ENCODE data around the gene TPCN2. TPM values are rescaled to one million over a fixed set of nuclear protein-coding genes. Genes with fewer than 3 reads are reported as not detected.

Gene TPCN2
- total and polyA plus RNA-seq, 2 of the 8 experiments (the other 6 are each of a cell fraction or from before 2014, with no cell fraction given): 9.7 to 18.6 TPM

- WGBS, 2 experiments (ENCODE audit: extremely low coverage in 1 of 2, insufficient coverage in 1 of 2, insufficient read length in 1 of 2, insufficient replicate concordance in 2 of 2, low coverage in 1 of 2, low lambda C conversion rate in 2 of 2, missing lambda C conversion rate in 1 of 2): 89% methylated on average over 14 of the region's 14 CpGs; no CpG with 5 or more reads in 1 of the 2 experiments
- H2AK5ac ChIP-seq (ENCODE audit: low read depth, low read length): no peak overlapping the region
- H3K4ac ChIP-seq (replicated peaks; ENCODE audit: insufficient read length, low read depth, low read length): no peak overlapping the region
- peaks cover 0 to 4% (median 0%) of the 10 kb centered on the region in 4 experiments; a peak in 2 of 7 replicates for H3K4me1 ChIP-seq (replicated peaks in 1 of 4; ENCODE audit: control insufficient read depth in 3 of 4, insufficient read depth in 4 of 4, low read length in 3 of 4)
- no peaks in the 10 kb centered on the region for H3K79me2 ChIP-seq (ENCODE audit: control insufficient read depth in 1 of 2, insufficient read depth in 2 of 2, low read length in 2 of 2)
- H2BK12ac ChIP-seq (ENCODE audit: low read depth, low read length): no peak overlapping the region
- no peaks in the 10 kb centered on the region for H3K27me3 ChIP-seq (replicated peaks in 1 of 4; ENCODE audit: control insufficient read depth in 3 of 4, extremely low read depth in 1 of 4, insufficient read depth in 3 of 4, low read length in 3 of 4)
- no peak overlapping the region for H2BK15ac ChIP-seq (ENCODE audit: low read length)
- H3K14ac ChIP-seq (ENCODE audit: insufficient read length): no peak overlapping the region
- ChIA-PET CTCF (ENCODE audit: partially characterized antibody) (interaction anchor here (0.9 to 3.1 kb wide), 10 partner anchors 35 to 590 kb away, joined by 3 to 13 read pairs (median 4); no protein-coding TSS in a partner anchor), POLR2A (ENCODE audit: partially characterized antibody) (interaction anchor here (1.4 kb wide), 1 partner anchor 18 kb away, joined by 4 read pairs; no protein-coding TSS in a partner anchor)
- no peak overlapping the region for H2BK5ac ChIP-seq (ENCODE audit: low read depth, low read length)
- no peak for TF ChIP-seq SIN3A (conservative IDR thresholded peaks at IDR 0.05 in 1 of 2, IDR thresholded peaks at IDR 0.05 in 1 of 2; ENCODE audit: low read depth in 1 of 2, low read length in 2 of 2)
- TF ChIP-seq MAX (IDR thresholded peaks at IDR 0.05): no peak
- TF ChIP-seq FOSL1 (IDR thresholded peaks at IDR 0.05; ENCODE audit: insufficient read depth, low read depth, low read length): no peak
- TF ChIP-seq RFX5 (IDR thresholded peaks at IDR 0.05; ENCODE audit: borderline replicate concordance, low read depth, low read length): no peak
- TF ChIP-seq MAFK (IDR thresholded peaks at IDR 0.05; ENCODE audit: low read depth, low read length): no peak
- TF ChIP-seq POLR2A (IDR thresholded peaks at IDR 0.05; ENCODE audit: control extremely low read depth in 1 of 2, low read depth in 2 of 2, low read length in 2 of 2): no peak
- TF ChIP-seq YY1 (IDR thresholded peaks at IDR 0.05; ENCODE audit: low read depth, low read length): no peak
- TF ChIP-seq GTF2F1 (IDR thresholded peaks at IDR 0.05; ENCODE audit: borderline replicate concordance, low read depth, low read length): no peak
- TF ChIP-seq HDAC6 (IDR thresholded peaks at IDR 0.05; ENCODE audit: low read depth, low read length): no peak
- no peak for TF ChIP-seq ASH2L (IDR thresholded peaks at IDR 0.05; ENCODE audit: low read length)
- no peak for TF ChIP-seq NANOG (IDR thresholded peaks at IDR 0.05; ENCODE audit: insufficient read depth, low read depth, low read length, poor library complexity, severe bottlenecking)
- TF ChIP-seq EGR1 (IDR thresholded peaks at IDR 0.05; ENCODE audit: borderline replicate concordance, low read depth, low read length): no peak
- TF ChIP-seq POU5F1 (IDR thresholded peaks at IDR 0.05; ENCODE audit: low read depth, low read length): no peak
- no peak for TF ChIP-seq TCF12 (IDR thresholded peaks at IDR 0.05; ENCODE audit: low read depth, low read length)
- H3K18ac ChIP-seq (ENCODE audit: extremely low read depth, low read length): no peak overlapping the region
- H4K8ac ChIP-seq (ENCODE audit: extremely low read depth, insufficient read depth, low read length): no peak overlapping the region
- no peak overlapping the region for H4K5ac ChIP-seq (ENCODE audit: insufficient read length, low read depth, low read length)
- H3K23ac ChIP-seq (ENCODE audit: insufficient read length): no peak overlapping the region
- no peak overlapping the region for H3K4me3 ChIP-seq (ENCODE audit: extremely low read depth in 1 of 4, insufficient read depth in 2 of 4, low read depth in 3 of 4, low read length in 4 of 4)
- no peak overlapping the region; a peak in 1 of 4 replicates for H3K4me2 ChIP-seq (ENCODE audit: insufficient read depth in 1 of 2, low read depth in 2 of 2, low read length in 2 of 2)
- H3K56ac ChIP-seq (replicated peaks; ENCODE audit: insufficient read length, low read depth, low read length): no peak overlapping the region
- no peak overlapping the region for H2AFZ ChIP-seq (ENCODE audit: low read length)
- H3K27ac ChIP-seq (ENCODE audit: low read depth, low read length): no peak overlapping the region
- no peak overlapping the region for H4K91ac ChIP-seq (replicated peaks; ENCODE audit: insufficient read length, low read length)
- H3K79me1 ChIP-seq (ENCODE audit: low read depth, low read length): no peaks in the 10 kb centered on the region; the same call in 1 of the 2 replicates
- no peak for DNase-seq (ENCODE audit: low read depth in 1 of 2, low spot score in 2 of 2)
- 0 out of 4 replicates have a peak, but pooled peaks cover 0 to 3% of the 10 kb centered on the region in 2 experiments for H3K9me3 ChIP-seq (ENCODE audit: insufficient read depth in 2 of 2, low read depth in 1 of 2, low read length in 1 of 2)
- no peak overlapping the region for H2BK20ac ChIP-seq (ENCODE audit: low read length)
- peaks cover 3 to 10% of the 10 kb centered on the region in 2 experiments for H4K20me1 ChIP-seq (replicated peaks in 1 of 2; ENCODE audit: control insufficient read depth in 1 of 2, insufficient read depth in 2 of 2, low read length in 2 of 2)
- H3K23me2 ChIP-seq (ENCODE audit: low read depth, low read length): no peaks in the 10 kb centered on the region
- H2BK120ac ChIP-seq (replicated peaks; ENCODE audit: low read depth, low read length): no peak overlapping the region
- peaks cover 0 to 9% (median 2%) of the 10 kb centered on the region in 4 experiments; a peak in 2 of 8 replicates for H3K36me3 ChIP-seq (ENCODE audit: control insufficient read depth in 2 of 4, insufficient read depth in 4 of 4, low read length in 3 of 4)
- FAIRE-seq: no peak
- no peak overlapping the region for H3K9ac ChIP-seq (replicated peaks in 1 of 4; ENCODE audit: extremely low read depth in 1 of 4, low read depth in 3 of 4, low read length in 3 of 4)
Observed at GRCh38 chr11:69087811-69088210, 39.1 kb downstream of the TPCN2 start.
